HG03139 (cell line): ENCODE measurements around the gene SRPRB.

Experiments
- ATAC-seq: cut with Tn5 transposase; IDR thresholded peaks from one replicate; pipeline ENCODE4 v1.9.1; 2021; ENCODE audit not compliant: unreplicated experiment

The SRPRB gene

DNA sequence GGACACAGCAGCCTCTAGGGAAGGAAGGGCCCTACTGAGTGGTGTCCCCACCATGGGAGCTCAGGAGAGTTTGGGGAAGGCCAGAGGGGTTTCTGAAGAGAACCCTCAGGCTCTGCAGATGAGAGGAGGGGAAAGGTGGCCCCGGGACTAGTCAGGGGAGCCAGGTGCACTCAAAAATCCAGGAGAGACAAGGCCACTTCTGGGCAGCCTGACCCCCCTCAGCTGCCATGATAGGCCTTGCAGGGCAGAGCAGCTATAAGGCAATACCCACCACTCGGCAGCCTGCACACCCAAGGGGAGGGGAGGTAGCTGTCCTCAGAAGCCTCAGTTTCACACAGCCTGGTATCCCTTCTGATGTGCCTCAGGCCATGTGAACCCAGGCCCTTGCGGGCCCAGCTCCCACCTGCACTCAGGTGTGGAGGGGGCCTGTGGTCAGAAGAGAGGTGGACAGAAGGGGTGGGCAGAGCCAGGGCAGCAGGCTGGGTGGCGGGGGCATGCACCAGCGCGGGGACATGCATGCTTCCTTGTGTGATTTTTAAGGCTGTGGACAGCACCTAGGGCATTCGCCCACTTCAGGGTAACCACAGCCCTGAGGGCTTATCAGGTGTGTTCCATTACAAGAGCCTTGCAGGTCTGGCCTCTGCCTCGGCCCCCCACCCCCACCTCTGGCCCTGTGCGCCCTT lies 34.6 kb downstream of the SRPRB start:
- no peak for ATAC-seq

DNA sequence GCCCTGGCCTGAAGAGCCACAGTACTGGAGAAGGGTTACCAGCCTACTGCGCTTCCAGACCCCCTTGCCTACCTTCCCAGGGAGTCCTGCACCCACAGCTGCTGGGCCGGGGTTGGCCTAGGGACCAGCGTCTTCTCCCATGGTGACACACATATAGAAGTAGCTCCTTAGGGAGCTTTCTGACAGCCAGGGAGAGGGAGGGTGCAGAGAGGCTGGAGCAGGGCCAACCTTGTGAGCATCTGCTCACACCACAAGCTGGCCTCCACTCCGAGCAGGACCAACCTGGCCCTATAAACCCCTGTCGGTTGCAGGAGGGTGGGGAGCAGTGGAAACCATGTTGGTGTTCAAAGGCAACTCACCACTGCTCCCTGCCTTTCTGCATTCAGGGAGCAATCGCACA lies 35.2 kb downstream of the SRPRB start:
- ATAC-seq = no peak

DNA sequence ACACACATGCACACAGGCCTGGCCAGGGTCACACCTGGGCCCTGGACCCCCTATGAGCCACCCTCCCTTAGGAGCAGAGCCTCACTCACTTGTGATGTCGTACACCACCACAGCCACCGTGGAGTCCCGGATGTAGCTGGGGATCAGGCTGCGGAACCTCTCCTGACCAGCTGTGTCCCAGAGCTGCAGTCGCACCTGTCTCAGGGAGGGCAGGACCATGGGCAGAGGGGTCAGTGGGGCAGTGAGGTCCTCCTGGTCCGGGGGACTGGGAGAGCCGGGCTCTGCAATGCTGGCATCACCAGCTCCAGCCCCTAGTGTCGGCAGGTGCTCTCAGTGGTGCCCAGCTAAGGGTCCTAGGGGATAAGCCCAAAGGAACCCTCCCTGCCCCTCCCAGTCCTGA lies 35.6 kb downstream of the SRPRB start:
- ATAC-seq = no peak

DNA sequence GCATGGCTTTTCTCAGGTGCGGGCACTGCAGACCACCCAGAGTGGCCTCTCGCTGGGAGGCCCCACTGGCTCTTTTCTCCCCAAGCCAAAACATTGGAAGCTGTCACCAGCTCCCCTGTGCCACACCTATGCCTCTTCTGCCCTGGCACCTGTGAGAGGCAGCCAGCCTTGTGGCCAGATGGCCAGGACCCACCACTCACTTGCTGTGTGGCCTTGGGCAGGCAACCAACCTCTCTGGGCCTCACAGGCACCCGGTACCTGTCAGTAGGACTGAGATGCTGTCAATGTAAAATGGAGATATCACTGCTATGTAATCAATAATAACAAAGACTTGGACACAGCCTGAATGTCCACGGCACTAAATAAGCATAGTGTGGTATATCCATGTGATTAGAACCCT lies 36.5 kb downstream of the SRPRB start:
- ATAC-seq = no peak

DNA sequence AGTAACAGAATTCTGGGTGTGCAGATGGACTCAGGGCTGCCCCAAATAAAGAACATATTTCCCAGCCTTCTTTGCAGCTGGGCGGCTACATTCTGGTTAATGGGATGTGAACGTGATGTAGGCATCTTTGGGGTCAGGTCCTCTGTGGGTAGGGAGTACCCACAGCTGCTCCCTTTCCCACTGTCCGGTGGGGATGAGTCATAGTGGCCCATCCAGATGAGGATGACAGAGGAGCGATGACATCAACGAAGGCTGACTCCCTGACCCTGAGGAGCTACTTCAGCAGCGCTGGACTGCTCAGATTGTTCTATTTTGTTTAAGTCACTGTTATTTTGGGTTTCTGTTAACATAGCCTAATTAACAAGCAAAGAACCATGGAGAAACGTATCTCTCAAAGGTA lies 38.0 kb downstream of the SRPRB start:
- ATAC-seq = no peak

DNA sequence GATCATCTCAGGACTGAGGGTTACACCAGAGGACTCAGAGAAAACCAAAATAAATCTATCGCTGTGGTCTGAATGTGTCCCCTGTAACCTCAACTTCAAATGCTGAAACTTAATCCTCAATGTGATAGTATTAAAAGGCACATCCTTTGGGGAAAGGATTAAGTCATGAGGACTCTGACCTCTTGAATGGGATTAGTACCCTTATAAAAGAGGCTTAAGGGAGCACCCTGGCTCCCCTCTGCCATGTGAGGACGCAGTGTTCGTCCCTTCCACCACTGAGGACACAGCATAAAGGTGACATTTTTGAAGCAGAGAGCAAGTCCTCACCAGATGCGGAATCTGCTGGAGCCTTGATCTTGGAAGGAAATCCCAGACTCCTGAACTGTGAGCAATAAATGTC lies 39.5 kb downstream of the SRPRB start:
- ATAC-seq = no peak

DNA sequence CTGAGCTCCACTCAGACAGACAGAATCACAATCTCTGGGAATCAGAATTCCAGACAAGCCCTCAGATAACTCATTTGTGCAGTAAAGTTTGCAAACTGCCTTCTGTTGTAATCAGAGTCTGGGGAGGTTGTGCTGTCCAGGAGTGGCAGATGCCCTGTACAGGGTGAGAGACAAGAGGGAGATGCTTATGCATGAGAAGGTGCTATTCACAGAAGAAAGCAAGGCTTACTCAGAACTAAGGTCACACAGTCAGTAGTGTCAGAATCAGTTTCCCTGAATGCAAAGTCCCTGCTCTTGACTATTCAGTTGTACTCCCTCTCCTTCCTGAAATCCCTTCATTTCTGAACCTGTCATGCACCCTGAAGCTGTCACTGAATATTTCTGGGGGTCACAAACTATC lies 43.7 kb downstream of the SRPRB start:
- no peak for ATAC-seq

DNA sequence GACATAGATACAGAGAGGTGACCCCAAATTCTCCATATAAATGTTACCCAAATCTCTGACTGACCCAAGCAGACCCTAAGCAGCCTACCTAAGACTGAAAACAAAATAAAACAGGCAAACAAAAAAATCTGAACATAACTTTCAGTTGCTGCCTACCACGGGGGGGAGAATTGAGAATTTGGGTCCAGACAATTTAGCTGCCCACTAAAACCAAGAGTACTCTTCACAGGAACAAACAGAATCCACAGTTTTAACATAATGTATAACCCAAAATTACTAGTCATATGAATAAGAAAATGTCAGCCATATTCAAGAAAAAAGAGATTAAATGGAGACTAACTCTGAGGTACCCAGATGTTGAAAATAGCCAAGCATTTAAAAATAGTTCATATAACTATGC lies 44.4 kb downstream of the SRPRB start:
- ATAC-seq = no peak

DNA sequence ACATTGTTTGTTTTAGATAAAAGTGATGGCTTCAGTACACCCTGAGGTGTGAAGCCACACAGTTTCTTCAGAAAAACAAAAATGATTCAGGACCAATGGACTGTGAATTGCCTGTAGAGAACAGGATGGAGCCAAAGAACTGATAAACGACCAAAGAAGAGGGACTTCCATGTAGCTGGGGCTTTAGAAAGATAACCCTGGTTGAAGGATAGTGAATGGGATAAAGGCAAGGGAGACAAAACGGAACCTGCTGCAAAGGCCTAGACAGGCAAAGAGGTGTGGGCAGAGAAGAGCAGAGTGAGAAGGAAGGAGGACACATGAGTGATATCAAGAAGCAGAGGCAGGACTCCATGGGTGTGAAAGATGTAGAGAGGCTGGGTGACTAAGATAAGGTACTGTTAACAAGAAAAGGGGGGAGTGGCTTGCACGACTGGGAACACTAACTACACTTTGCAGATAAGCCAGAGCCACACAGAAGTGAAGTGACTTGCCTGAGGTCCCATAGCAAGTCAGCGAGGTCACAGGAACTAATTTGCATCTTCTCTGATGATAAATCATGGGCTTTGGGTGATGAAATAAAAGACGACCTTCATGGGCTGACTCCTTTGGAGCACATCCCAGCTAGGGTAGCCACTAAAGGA lies 45.8 kb downstream of the SRPRB start:
- no peak for ATAC-seq

DNA sequence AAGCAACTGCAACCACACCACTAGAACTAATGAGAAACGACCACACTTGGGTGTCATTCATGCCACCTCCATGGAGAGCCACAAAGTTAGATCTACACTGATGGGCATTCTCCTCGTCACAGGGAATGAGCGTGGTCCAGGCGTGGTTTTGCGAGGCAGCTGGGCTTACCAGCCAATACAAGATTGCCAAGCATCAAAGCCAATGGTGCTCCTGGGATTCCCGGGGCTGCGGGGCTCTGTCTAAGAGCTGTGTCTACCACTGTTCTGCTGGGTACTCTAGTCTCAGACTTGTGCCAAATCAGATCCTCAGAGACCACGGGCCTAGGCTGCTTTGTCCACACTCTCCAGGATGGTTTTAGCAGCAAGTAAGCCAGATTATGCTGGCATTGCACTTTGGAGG lies 46.3 kb downstream of the SRPRB start:
- no peak for ATAC-seq

DNA sequence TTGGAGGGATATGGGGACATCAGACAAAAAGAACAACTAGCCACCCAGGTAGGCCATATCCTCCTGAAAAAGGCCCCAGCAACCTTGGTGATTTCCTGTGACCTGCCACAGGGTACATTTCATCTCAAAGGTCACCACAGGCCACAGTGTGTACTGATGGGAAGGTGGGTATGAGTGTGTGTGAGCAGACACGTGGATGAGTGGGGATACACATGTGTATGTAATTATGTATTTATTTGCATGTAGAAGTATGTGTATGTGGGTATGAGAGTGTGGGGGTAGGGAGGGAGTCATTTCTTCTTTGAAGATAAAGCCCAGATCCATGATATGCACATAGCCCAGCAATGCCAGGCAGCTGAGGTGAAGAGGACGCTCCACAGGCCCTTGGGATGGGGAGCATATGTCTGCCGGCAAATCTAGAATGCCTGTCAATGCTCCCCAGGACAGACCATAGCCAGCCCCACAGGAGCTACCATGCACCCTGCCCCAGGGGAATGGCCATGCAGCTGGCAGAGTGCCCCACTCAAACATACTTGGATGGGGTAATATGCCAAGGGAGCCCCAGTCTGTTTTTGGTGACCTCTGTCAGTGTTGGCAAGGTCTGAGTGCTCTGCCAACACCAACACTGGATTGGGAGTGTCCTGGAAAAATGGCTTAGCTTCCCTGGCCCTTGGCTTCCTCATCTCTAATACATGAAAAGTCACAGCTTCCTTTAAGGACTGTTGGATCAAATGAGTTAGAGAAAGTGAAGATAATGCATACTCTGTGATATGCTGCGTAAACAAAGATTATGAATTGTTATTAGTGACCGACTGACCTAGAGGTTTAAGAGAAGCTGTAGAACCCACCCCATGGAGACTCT lies 47.7 kb downstream of the SRPRB start:
- no peak for ATAC-seq

DNA sequence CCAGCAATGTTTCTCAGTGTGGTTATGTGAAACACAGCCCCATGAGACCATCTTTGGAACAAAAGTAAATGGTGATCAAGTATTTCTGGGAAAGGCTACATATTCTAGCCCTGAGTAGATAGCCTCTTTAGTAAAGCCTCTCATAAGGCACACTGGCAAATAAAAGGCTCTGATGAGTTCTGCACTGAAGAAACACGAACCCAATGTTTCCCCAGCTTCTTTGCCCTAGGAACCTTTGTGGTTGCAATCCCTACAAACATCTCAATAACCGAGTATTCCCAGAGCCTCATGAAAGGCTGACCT lies 48.3 kb downstream of the SRPRB start:
- ATAC-seq = no peak

DNA sequence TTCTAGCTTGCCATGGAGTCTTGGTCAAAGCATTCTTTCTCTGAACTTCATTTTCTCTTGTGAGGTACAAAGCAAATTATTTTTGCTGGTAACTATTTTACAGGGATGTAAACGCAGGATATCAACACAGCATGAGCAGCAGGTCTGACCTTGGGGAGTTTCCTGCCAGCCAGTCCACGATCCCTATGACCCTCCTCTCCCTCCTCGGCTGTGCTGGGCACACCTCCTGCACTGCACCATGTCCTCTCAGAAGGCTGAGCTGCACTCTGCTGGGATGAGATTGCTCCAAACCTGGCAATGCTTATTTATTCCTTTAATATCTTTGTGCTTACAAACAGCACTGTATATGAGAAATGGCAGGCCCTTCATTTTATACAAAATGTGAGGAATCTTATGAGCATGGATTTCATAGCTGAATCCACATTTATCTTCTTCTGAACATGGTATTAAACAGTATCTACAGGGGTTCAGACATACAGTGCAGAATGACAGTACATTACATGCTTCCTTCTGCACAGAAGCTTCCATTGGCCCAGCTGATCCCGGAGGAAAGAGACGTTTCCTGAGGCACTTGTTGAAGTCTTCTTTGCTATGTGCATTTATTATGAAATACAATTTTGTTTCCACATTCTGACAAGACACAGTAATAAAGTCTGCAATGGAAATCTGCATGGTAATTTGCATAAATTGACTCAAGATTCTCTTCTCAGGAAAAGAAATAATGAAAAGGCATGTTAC lies 48.8 kb downstream of the SRPRB start:
- no peak for ATAC-seq

DNA sequence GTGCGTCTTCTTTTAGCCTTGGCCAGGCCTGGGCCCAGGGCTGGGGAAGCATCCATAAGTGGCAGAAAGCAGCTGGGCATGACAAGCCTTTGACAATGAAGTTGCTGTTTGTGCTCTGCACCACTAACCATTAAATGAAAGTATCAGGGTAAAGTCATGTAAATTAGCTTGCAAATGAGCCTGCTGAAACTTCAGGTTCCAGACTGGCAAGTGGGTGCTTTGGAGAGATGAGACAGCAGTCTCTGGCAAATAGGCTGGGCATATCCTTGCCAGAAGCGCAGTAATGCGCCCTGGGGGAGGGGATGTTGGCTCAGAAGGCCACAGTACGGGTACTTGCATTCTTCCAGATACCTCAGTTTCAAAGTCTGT lies 49.4 kb downstream of the SRPRB start:
- no peak for ATAC-seq

DNA sequence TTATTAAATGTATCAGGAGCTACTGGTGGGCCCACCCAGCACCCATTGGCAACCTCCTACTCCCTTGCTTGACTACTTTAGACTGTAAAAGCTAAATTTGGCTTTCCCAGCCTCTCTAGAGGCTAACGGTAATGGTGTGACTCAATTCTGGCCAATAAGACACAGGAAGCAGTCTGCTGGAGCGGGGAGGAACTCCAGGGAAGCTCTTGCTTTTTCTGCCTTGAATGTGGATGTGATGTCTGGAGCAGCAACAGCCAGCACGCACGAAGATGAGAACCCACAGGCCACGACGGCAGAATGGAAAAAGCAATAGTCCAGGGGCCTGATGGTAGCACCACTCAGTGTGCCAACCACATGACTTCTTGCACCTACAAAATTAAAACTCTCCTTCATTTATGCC lies 50.2 kb downstream of the SRPRB start:
- no peak for ATAC-seq

DNA sequence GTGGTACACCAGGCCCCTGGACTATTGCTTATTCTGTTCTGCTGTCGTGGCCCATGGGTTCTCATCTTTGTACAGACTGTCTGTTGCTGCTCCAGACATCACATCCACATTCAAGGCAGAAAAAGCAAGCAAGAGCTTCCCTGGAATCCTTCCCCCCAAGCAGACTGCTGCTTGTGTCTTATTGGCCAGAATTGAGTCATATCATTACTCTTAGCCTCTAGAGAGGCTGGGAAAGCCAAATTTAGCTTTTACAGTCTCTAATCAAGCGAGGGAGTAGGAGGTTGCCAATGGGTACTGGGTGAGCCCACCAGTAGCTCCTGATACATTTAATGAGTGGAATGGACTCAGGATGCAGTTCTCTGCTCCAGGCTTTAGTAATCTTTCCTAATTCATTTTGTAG lies 50.7 kb downstream of the SRPRB start:
- no peak for ATAC-seq

DNA sequence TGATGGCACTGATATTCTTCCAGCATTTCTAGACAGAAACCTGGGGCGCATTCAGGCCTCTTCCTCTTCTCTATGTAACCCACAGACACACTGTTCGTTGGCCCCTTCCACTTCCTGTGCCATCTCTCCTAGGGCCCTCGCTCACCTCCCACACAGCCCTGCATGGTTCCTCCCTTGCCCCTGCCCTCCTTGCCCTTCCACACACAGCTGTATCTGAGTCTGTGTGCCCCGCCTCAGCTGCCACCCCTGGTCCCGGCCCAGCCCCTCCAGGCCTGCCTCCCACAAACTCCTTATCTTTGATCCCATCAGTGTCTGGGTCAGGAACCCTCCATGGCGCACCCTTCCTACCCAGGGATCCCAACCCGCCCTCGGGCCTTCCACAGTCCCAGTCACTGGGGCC lies 52.2 kb downstream of the SRPRB start:
- no peak for ATAC-seq

DNA sequence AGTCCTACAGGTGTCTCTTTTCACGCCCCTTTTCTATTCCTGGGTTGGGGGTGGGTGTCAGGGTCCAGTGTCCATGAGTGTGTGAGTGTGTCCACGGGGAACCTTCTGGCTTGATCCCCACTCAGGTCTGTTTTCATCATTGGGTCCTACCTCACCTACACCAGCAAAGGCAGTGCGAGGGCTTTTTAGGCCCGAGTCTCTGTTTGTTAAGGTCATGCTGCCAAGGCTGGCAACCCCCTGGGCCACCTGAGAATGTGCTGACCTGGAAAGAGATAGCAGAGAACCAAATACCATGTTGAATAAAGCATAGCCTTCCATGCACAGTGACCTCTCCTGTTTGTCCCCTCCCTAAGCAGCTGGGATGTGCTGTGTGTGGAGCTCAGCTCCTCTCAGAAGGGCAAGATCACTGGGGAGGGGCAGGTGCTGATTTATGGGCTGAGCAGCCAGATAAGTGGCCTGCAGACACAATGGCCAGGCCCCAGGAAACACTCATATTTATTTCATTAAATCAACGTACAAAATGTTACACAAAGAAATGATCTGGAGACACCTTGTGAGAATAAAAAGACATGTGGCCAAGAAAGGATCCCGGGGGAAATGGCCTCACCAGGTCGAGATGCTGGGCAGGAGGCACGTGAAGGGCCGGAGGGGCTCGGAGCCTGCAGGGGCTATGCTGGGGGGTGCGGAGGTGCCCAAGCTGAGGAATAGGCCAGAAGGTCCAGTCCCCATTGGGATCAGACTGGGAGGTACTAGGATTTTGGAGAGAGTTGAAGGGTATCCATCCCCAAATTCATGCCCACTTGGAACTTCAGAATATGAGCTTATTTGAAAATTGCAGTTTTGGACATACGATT lies 54.0 kb downstream of the SRPRB start:
- ATAC-seq = no peak

DNA sequence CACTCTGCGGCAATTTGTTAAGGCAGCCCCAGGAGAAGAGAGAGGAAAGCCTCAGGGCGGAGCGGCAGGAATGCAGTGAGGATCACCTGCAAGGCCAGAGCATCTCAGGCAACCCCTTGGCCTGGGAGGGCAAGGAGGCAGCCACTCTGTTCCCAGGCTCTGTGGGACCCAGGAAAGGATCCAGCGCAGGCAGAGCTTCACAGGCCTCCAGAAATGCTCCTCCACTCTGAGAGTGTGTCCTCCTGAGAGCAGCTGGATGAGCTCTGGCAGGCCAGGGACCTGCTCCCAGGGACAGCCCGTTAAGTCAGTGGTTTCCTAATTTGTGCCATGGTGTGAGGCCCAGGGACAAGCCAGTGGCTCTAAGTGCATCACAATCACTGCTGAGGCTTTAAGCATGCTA lies 54.9 kb downstream of the SRPRB start:
- no peak for ATAC-seq

DNA sequence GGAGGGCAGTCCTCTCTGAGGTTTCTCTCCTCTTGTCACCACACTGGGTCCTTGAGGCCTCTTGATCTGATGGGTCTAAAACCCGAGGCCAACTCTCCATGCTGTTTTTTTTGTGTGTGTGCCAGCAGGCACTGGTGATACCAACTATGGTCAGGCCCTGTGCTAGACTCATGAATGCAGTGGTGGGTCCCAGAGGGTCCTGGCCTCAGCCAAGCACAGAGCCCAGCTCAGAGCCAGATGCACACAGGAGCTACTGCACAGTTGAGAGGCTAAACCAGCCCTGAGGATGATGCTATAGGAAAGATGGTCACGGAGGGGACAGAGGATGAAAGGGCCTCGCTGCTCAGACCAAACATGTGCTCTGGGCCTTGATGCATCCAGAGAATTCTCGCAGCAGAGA lies 56.5 kb downstream of the SRPRB start:
- no peak for ATAC-seq

DNA sequence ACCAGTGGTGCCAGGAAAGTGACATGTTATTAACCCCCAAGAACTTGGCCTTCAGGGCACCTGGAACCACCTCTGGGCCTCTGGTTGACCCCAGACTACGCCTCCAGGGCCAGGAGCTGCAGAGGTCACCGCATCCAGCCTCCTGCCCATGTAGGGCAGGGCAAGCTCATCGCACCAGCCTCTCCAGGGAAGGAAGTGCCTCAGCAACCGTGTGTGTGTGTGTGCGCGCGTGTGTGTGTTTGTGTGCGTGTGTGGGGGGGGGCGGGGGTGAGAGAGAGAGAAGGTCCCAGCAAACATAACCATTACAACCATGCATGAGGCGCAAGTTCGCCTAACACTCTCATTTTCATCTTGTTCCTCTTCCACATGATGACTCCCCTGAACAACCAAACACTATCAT lies 58.3 kb downstream of the SRPRB start:
- no peak for ATAC-seq
